SU-DHL-6 (cell line): ENCODE results near the gene TXNL4B.

Experiments used
- CTCF ChIP-seq: fragments of 200-600 bp; sonication (generic); IDR thresholded peaks from one replicate; pipeline ENCODE4 v1.5.1; 2017; ENCODE audit warnings: antibody characterized with exemption, mild to moderate bottlenecking, low read length, moderate library complexity; ENCODE audit not compliant: insufficient read depth, poor library complexity, severe bottlenecking
- EZH2phosphoT487 ChIP-seq: fragments of 200-600 bp; sonication (generic), shearing (Covaris generic); conservative IDR thresholded peaks from 2 replicates; pipeline ENCODE4 v1.6.1; 2018; ENCODE audit warnings: mild to moderate bottlenecking, antibody characterized with exemption, low read length, moderate library complexity, mixed read lengths

GRCh38 chr16:72093448-72094265 is at the start of gene TXNL4B, which contains the start of gene DHX38:
- no peak for TF ChIP-seq CTCF
- no peak for TF ChIP-seq EZH2phosphoT487
